GM12801 (cell line): ENCODE results near the gene LDHB.

Source experiments
- CTCF ChIP-seq: IDR thresholded peaks from one replicate; pipeline ENCODE4 v1.5.1; 2011; ENCODE audit warnings: control low read depth; ENCODE audit not compliant: insufficient read length; ENCODE audit errors: extremely low read depth

Gene LDHB

GRCh38 chr12:21656905-21657325 is 727 bp downstream of the LDHB start:
- no peak for TF ChIP-seq CTCF

GRCh38 chr12:21655591-21655990 is 2.1 kb downstream of the LDHB start:
- no peak for TF ChIP-seq CTCF

GRCh38 chr12:21651821-21652220 is 5.8 kb downstream of the LDHB start:
- TF ChIP-seq CTCF, result no peak

GRCh38 chr12:21650997-21651396 is 6.6 kb downstream of the LDHB start:
- no peak for TF ChIP-seq CTCF

- TF ChIP-seq CTCF, result no peak
These were observed 8.6 kb downstream of the LDHB start for GRCh38 chr12:21649034-21649433.

- TF ChIP-seq CTCF, result no peak
These were observed 9.3 kb downstream of the LDHB start for GRCh38 chr12:21648378-21648777.

GRCh38 chr12:21647179-21647578 is 10.5 kb downstream of the LDHB start:
- no peak for TF ChIP-seq CTCF

GRCh38 chr12:21644516-21644915 is 13.1 kb downstream of the LDHB start:
- TF ChIP-seq CTCF, result no peak
